GM12878 (cell line): ENCODE data around the gene CHCHD1.

ENCODE experiments used
- CHD2 ChIP-seq: IDR thresholded peaks from 2 replicates; pipeline ENCODE4 v1.6.1; 2011; ENCODE audit warnings: low read depth, low read length, improper control_type of control experiment, borderline replicate concordance
- NBN ChIP-seq: fragments of 450-650 bp; IDR thresholded peaks from 2 replicates; pipeline ENCODE4 v1.6.1; 2016
- POLR2A ChIP-seq: IDR thresholded peaks from 2 replicates; pipeline ENCODE4 v1.6.1; 2011; ENCODE audit warnings: low read depth, mild to moderate bottlenecking, low read length
- POLR2AphosphoS5 ChIP-seq: IDR thresholded peaks from 2 replicates; pipeline ENCODE4 v1.6.1; 2011; ENCODE audit warnings: mild to moderate bottlenecking, low read length, inconsistent platforms
- YY1 ChIP-seq: IDR thresholded peaks from 2 replicates; pipeline ENCODE4 v1.6.1; 2011; ENCODE audit warnings: low read depth, mild to moderate bottlenecking, low read length
- TF ChIP-seq, protein P1 (sequence below): fragments of 450-650 bp; formaldehyde crosslinking; IDR thresholded peaks from 2 replicates; pipeline ENCODE4 v1.5.0; 2022; ENCODE audit warnings: mild to moderate bottlenecking, missing genetic modification characterization
- TF ChIP-seq, protein P2 (sequence below): fragments of 450-650 bp; IDR thresholded peaks from 2 replicates; pipeline ENCODE4 v1.6.1; 2018; ENCODE audit warnings: borderline replicate concordance, mild to moderate bottlenecking; ENCODE audit not compliant: partially characterized antibody

DNA sequence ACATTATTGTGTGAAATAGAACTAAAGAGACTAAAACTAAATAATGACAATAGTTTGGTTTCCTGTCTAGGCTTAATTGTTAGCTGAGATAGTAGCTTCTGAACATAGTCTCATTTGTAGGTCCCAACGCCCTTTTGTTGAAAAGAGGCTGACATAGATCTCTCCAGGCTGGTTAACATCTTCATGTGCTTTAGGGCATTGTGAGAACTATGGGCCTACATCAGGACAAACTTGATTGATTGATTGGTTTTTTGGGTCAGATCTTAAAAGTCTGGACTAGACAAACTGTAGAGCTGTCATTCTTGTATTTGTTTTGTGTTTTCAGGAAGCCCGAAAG lies 869 bp downstream of the CHCHD1 start:
- TF ChIP-seq NBN (no peak), POLR2AphosphoS5 (no peak), CHD2 (no peak), POLR2A (no peak), YY1 (no peak)
- TF ChIP-seq, protein P1, sequence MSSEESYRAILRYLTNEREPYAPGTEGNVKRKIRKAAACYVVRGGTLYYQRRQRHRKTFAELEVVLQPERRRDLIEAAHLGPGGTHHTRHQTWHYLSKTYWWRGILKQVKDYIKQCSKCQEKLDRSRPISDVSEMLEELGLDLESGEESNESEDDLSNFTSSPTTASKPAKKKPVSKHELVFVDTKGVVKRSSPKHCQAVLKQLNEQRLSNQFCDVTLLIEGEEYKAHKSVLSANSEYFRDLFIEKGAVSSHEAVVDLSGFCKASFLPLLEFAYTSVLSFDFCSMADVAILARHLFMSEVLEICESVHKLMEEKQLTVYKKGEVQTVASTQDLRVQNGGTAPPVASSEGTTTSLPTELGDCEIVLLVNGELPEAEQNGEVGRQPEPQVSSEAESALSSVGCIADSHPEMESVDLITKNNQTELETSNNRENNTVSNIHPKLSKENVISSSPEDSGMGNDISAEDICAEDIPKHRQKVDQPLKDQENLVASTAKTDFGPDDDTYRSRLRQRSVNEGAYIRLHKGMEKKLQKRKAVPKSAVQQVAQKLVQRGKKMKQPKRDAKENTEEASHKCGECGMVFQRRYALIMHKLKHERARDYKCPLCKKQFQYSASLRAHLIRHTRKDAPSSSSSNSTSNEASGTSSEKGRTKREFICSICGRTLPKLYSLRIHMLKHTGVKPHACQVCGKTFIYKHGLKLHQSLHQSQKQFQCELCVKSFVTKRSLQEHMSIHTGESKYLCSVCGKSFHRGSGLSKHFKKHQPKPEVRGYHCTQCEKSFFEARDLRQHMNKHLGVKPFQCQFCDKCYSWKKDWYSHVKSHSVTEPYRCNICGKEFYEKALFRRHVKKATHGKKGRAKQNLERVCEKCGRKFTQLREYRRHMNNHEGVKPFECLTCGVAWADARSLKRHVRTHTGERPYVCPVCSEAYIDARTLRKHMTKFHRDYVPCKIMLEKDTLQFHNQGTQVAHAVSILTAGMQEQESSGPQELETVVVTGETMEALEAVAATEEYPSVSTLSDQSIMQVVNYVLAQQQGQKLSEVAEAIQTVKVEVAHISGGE (CRISPR knock-in tag), result no peak
- TF ChIP-seq, protein P2, sequence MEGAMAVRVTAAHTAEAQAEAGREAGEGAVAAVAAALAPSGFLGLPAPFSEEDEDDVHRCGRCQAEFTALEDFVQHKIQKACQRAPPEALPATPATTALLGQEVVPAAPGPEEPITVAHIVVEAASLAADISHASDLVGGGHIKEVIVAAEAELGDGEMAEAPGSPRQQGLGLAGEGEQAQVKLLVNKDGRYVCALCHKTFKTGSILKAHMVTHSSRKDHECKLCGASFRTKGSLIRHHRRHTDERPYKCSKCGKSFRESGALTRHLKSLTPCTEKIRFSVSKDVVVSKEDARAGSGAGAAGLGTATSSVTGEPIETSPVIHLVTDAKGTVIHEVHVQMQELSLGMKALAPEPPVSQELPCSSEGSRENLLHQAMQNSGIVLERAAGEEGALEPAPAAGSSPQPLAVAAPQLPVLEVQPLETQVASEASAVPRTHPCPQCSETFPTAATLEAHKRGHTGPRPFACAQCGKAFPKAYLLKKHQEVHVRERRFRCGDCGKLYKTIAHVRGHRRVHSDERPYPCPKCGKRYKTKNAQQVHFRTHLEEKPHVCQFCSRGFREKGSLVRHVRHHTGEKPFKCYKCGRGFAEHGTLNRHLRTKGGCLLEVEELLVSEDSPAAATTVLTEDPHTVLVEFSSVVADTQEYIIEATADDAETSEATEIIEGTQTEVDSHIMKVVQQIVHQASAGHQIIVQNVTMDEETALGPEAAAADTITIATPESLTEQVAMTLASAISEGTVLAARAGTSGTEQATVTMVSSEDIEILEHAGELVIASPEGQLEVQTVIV, result no peak
